ENCODE data around the gene UPF3A.

The UPF3A gene

DNA sequence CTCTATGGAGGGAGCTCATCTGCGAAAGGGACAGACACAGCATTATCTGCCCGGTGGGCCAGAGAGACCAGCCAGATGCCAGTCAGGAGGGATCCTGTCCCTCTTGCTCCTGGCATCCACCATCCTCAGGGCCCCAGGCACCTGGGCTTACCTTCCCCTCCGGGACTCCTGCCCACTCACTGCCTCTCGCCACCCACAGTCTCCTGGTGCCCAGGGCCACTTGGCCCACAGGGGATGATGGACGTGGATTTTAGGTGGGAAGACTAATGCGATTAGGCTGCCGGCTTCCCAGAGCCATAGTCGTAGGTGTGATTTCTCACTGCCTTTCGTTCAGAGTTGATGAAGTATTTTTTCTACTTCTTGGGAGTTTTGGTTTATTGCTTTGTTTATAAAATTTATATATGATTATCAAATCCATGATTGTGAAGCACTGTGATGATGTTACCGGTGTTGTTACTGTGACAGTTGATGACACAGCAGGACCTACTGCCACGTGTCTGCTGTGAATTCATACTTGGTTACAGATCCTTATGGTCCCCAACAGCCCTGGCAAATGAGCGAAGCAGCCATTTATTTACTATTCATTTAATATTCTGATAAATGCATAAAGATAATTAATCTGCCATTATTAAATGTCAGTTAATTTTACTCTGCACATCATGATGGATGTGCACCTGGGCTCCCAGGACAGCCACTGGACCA is 18.4 kb downstream of the UPF3A start:
- H3K36me3 ChIP-seq (ENCODE audit: control insufficient read depth in 1 of 2, insufficient read depth in 2 of 2, low read length in 2 of 2): peaks cover 30 to 64% of the 10 kb centered on the region in 2 donors
- H3K4me3 ChIP-seq (ENCODE audit: low read depth in 1 of 2, low read length in 2 of 2): no peak overlapping the region
- H3K27me3 ChIP-seq (ENCODE audit: control insufficient read depth in 1 of 2, insufficient read depth in 2 of 2, low read length in 2 of 2): no peaks in the 10 kb centered on the region
- H3K9me3 ChIP-seq (ENCODE audit: control insufficient read depth in 1 of 2, low read length in 2 of 2): no peaks in the 10 kb centered on the region
- H3K9ac ChIP-seq (ENCODE audit: low read depth in 1 of 2, low read length in 2 of 2): no peak overlapping the region
- no peak overlapping the region for H3K27ac ChIP-seq (ENCODE audit: low read depth, low read length)
- no peaks in the 10 kb centered on the region for H3K4me1 ChIP-seq (ENCODE audit: control insufficient read depth in 1 of 2, insufficient read depth in 2 of 2, low read length in 2 of 2)

DNA sequence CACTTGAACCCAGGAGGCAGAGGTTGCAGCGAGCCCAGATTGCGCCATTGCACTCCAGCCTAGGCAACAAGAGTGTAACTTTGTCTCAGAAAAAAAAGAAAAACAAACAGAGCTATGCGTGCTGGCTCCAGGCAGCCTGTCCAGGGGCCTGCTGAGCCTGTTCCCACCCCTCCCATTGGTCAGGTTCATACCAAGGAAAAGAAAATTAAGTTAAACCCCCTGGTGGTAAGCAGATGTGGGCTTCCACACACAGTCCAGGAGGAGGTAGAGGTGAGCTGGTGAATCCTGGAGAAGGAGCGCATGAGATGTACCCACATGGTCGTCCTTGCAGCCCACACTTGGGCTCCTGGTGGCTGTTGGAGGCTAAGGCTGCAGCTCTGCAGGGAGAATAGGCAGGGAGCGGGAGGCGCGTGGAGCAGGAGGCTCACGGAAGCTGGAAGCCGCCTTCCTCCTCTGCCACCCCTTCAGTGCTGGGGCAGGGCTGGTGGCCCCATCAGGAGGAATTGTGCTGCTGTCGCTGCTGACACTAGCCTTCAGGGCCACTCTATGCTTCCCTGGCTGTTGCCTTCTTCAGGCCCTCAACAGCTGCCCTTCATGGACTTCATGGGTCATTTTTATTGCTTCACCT is 22.4 kb downstream of the UPF3A start:
- H3K9ac ChIP-seq (ENCODE audit: low read depth in 1 of 2, low read length in 2 of 2): no peak overlapping the region
- no peak overlapping the region for H3K27ac ChIP-seq (ENCODE audit: low read depth, low read length)
- no peaks in the 10 kb centered on the region for H3K4me1 ChIP-seq (ENCODE audit: control insufficient read depth in 1 of 2, insufficient read depth in 2 of 2, low read length in 2 of 2)
- peaks cover 24 to 57% of the 10 kb centered on the region in 2 donors for H3K36me3 ChIP-seq (ENCODE audit: control insufficient read depth in 1 of 2, insufficient read depth in 2 of 2, low read length in 2 of 2)
- no peaks in the 10 kb centered on the region for H3K9me3 ChIP-seq (ENCODE audit: control insufficient read depth in 1 of 2, low read length in 2 of 2)
- no peaks in the 10 kb centered on the region for H3K27me3 ChIP-seq (ENCODE audit: control insufficient read depth in 1 of 2, insufficient read depth in 2 of 2, low read length in 2 of 2)
- H3K4me3 ChIP-seq (ENCODE audit: low read depth in 1 of 2, low read length in 2 of 2): no peak overlapping the region

DNA sequence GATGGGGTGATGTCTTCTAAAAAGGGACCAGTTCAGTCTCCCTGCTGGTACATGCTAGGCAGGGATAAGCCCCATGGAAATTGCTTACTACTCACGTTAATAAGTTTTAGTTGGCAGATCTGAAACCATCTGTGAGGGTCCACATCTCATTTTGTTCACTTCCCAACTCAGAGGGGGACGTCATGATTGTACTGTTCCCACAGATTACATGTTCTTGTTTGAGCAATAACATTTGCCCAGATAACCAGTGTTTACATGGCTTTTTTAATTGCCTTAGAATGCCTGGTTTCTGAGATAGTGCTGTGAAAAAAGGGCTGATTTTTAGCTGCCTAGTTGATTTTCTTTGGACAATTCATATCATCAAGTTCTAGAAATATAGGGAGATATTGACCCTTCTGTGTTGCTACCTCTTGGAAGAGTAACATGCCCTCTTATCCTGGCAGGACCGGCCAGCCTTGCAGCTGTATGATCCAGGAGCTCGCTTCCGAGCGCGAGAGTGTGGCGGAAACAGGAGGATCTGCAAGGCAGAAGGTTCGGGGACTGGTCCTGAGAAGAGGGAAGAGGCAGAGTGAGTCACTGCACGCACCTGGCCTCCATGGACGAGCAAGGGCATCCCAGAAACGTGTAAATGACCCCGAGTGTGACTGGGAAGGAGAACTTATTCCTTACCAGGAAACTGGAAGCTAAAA is 23.1 kb downstream of the UPF3A start:
- peaks cover 18 to 51% of the 10 kb centered on the region in 2 donors for H3K36me3 ChIP-seq (ENCODE audit: control insufficient read depth in 1 of 2, insufficient read depth in 2 of 2, low read length in 2 of 2)
- H3K27me3 ChIP-seq (ENCODE audit: control insufficient read depth in 1 of 2, insufficient read depth in 2 of 2, low read length in 2 of 2): no peaks in the 10 kb centered on the region
- no peak overlapping the region for H3K4me3 ChIP-seq (ENCODE audit: low read depth in 1 of 2, low read length in 2 of 2)

DNA sequence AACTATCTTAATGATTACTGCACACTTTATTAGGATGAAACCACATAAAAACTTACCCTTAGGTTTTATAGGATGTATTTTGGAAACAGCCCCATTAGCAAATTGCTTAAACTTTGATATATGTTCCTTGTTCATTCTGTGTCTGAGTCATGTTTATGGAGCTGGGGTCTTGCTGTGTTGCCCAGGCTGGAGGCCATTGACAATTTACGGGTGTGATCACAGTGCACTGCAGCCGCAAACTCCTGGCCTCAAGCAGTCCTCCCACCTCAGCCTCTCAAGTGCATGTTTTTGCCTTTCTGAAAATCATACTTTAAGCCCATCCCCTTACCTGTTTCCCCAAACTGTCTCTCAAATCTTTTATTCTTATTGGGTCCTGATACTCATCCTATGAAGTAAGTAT is 27.7 kb downstream of the UPF3A start:
- Histone ChIP-seq H3K27ac (ENCODE audit: low read depth, low read length) (no peak overlapping the region), H3K4me1 (ENCODE audit: control insufficient read depth in 1 of 2, insufficient read depth in 2 of 2, low read length in 2 of 2) (peaks cover 8 to 11% of the 10 kb centered on the region in 2 donors), H3K9me3 (ENCODE audit: control insufficient read depth in 1 of 2, low read length in 2 of 2) (no peaks in the 10 kb centered on the region), H3K4me3 (ENCODE audit: low read depth in 1 of 2, low read length in 2 of 2) (no peak overlapping the region), H3K27me3 (ENCODE audit: control insufficient read depth in 1 of 2, insufficient read depth in 2 of 2, low read length in 2 of 2) (no peaks in the 10 kb centered on the region), H3K9ac (ENCODE audit: low read depth in 1 of 2, low read length in 2 of 2) (no peak overlapping the region), H3K36me3 (ENCODE audit: control insufficient read depth in 1 of 2, insufficient read depth in 2 of 2, low read length in 2 of 2) (peaks cover 4 to 20% of the 10 kb centered on the region in 2 donors)

More for the DNA sequence above, 23.1 kb downstream of the UPF3A start:
- Histone ChIP-seq H3K9me3 (ENCODE audit: control insufficient read depth in 1 of 2, low read length in 2 of 2) (no peaks in the 10 kb centered on the region), H3K9ac (ENCODE audit: low read depth in 1 of 2, low read length in 2 of 2) (no peak overlapping the region), H3K27ac (ENCODE audit: low read depth, low read length) (no peak overlapping the region), H3K4me1 (ENCODE audit: control insufficient read depth in 1 of 2, insufficient read depth in 2 of 2, low read length in 2 of 2) (peaks cover 0 to under 1% of the 10 kb centered on the region in 2 donors)

DNA sequence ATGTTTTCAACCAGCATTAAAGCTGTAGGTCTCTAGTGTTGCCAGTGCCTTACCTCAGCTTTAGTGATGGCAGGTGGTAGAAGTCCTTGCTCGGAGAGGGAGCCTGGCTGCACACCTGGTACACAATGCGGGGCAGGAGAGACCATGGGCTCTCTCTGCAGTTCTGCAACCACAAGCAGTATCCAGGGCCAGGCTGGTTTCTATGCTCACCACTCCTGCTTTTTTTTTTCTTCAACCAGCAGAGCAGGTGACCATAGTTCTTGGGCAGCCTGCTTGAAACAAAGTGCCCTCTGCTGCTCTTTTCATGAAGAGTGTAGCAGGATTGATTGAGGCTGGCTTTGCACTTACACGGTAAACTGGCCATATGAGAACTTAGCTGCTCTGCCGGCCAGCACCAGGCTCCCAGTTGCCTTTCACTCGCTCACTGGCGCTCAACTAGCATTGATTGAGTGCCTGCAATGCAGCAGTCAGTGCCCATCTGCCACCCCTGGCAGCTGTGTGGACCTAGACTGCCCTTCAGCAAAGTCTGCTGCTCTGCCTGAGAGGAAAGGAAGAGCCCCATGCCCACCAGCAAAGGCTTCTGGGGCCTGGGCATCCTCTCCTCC is 28.5 kb downstream of the UPF3A start:
- Histone ChIP-seq H3K4me3 (ENCODE audit: low read depth in 1 of 2, low read length in 2 of 2) (no peak overlapping the region), H3K9ac (ENCODE audit: low read depth in 1 of 2, low read length in 2 of 2) (no peak overlapping the region), H3K27me3 (ENCODE audit: control insufficient read depth in 1 of 2, insufficient read depth in 2 of 2, low read length in 2 of 2) (no peaks in the 10 kb centered on the region), H3K27ac (ENCODE audit: low read depth, low read length) (no peak overlapping the region), H3K4me1 (ENCODE audit: control insufficient read depth in 1 of 2, insufficient read depth in 2 of 2, low read length in 2 of 2) (peaks cover 8 to 12% of the 10 kb centered on the region in 2 donors), H3K9me3 (ENCODE audit: control insufficient read depth in 1 of 2, low read length in 2 of 2) (no peaks in the 10 kb centered on the region), H3K36me3 (ENCODE audit: control insufficient read depth in 1 of 2, insufficient read depth in 2 of 2, low read length in 2 of 2) (peaks cover 0 to 12% of the 10 kb centered on the region in 2 donors)

DNA sequence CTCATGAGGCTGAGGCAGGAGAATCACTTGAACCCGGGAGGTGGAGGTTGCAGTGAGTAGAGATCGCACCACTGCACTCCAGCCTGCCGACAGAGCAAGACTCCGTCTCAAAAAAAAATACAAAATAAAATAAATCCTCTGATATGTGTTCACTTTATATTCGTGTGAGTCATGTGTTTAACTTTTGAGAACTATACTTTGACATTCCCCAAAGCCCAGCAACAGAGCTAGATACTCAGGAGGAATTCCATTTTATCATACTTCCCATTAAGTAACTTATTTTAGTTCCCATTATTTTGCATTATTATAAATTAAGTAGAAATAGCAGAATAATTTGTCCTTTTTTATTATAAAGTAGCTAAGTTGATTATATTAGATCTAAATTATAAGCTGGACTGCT is 29.6 kb downstream of the UPF3A start:
- H3K4me3 ChIP-seq (ENCODE audit: low read depth in 1 of 2, low read length in 2 of 2): no peak overlapping the region
- no peaks in the 10 kb centered on the region for H3K9me3 ChIP-seq (ENCODE audit: control insufficient read depth in 1 of 2, low read length in 2 of 2)
- no peak overlapping the region for H3K9ac ChIP-seq (ENCODE audit: low read depth in 1 of 2, low read length in 2 of 2)
- peaks cover 0 to 9% of the 10 kb centered on the region in 2 donors for H3K36me3 ChIP-seq (ENCODE audit: control insufficient read depth in 1 of 2, insufficient read depth in 2 of 2, low read length in 2 of 2)
- peaks cover 16 to 18% of the 10 kb centered on the region in 2 donors for H3K4me1 ChIP-seq (ENCODE audit: control insufficient read depth in 1 of 2, insufficient read depth in 2 of 2, low read length in 2 of 2)
- no peaks in the 10 kb centered on the region for H3K27me3 ChIP-seq (ENCODE audit: control insufficient read depth in 1 of 2, insufficient read depth in 2 of 2, low read length in 2 of 2)
- no peak overlapping the region for H3K27ac ChIP-seq (ENCODE audit: low read depth, low read length)

DNA sequence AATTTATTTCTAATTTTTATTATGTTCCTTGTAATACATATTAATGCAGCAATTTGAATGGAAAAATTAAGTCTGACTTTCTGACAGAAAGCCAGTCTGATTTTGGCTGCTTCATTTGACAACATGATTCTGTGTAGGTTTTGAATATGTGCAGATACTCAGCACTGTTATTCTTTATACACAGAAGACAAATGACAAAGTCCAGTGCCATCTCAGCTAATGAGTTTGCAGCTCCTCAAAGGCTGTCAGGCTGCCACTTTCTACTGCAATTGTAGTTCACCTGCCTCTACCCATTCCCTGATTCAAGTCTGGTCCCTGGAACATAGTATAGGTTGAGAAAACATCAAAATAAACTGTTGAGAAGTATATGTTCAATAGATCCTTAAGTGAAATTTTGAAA is 30.0 kb downstream of the UPF3A start:
- Histone ChIP-seq H3K36me3 (ENCODE audit: control insufficient read depth in 1 of 2, insufficient read depth in 2 of 2, low read length in 2 of 2) (peaks cover 0 to 6% of the 10 kb centered on the region in 2 donors), H3K4me1 (ENCODE audit: control insufficient read depth in 1 of 2, insufficient read depth in 2 of 2, low read length in 2 of 2) (peaks cover 16 to 18% of the 10 kb centered on the region in 2 donors), H3K9ac (ENCODE audit: low read depth in 1 of 2, low read length in 2 of 2) (no peak overlapping the region), H3K27me3 (ENCODE audit: control insufficient read depth in 1 of 2, insufficient read depth in 2 of 2, low read length in 2 of 2) (no peaks in the 10 kb centered on the region), H3K27ac (ENCODE audit: low read depth, low read length) (no peak overlapping the region), H3K9me3 (ENCODE audit: control insufficient read depth in 1 of 2, low read length in 2 of 2) (no peaks in the 10 kb centered on the region), H3K4me3 (ENCODE audit: low read depth in 1 of 2, low read length in 2 of 2) (no peak overlapping the region)

DNA sequence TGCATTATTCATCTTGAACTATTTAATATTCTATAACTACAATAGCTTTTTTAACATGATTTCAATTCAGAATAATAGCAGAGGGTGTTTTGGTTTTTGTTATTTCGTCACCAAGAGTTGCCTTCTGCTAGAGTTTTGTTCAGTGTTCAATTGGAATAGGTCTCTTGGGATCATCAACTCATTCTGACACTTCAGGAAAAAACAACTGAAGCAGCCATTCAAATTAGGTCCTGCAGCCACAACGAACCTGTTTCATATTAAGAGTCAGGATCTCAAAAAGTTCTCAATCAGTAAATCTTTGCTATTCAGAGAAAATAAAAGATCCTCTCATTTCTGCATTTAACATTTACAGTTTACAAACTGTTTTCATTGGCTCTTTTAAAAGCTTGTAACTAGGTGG is 30.5 kb downstream of the UPF3A start:
- no peak overlapping the region for H3K27ac ChIP-seq (ENCODE audit: low read depth, low read length)
- H3K4me1 ChIP-seq (ENCODE audit: control insufficient read depth in 1 of 2, insufficient read depth in 2 of 2, low read length in 2 of 2): peaks cover 16 to 18% of the 10 kb centered on the region in 2 donors
- no peaks in the 10 kb centered on the region for H3K27me3 ChIP-seq (ENCODE audit: control insufficient read depth in 1 of 2, insufficient read depth in 2 of 2, low read length in 2 of 2)
- H3K9ac ChIP-seq (ENCODE audit: low read depth in 1 of 2, low read length in 2 of 2): no peak overlapping the region
- no peak overlapping the region for H3K4me3 ChIP-seq (ENCODE audit: low read depth in 1 of 2, low read length in 2 of 2)
- no peaks in the 10 kb centered on the region for H3K9me3 ChIP-seq (ENCODE audit: control insufficient read depth in 1 of 2, low read length in 2 of 2)
- H3K36me3 ChIP-seq (ENCODE audit: control insufficient read depth in 1 of 2, insufficient read depth in 2 of 2, low read length in 2 of 2): peaks cover 0 to 1% of the 10 kb centered on the region in 2 donors

DNA sequence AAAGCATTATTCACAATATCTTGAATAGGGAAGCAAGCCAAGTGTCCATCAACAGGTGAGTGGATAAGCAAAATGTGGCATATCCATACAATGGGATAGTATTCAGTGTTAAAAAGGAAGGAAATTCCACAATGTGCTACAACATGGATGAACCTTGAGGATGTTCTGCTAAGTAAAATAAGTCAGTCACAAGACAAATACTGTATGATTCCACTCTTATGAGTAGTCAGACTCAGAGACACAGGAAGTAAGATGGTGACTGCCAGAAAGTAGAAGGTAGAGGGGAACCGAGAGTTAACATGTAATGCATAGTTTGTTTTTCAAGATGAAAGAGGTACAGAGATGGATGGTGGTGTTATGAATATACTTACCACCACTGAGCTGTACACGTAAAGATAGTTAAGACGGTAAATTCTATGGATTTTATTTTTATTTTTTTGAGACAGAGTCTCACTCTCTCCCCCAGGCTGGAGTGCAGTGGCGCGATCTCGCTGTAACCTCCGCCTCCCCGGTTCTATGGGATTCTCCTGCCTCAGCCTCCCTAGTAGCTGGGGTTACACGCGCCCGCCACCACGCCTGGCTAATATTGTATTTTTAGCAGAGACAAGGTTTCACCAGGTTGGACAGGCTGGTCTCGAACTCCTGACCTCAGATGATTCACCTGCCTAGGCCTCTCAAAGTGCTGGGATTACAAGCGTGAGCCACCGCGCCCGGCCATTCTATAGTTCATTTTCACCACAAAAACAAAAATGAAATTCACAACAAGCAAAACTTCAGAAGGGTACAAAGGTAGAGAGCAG is 31.9 kb downstream of the UPF3A start:
- Histone ChIP-seq H3K36me3 (ENCODE audit: control insufficient read depth in 1 of 2, insufficient read depth in 2 of 2, low read length in 2 of 2) (no peaks in the 10 kb centered on the region), H3K4me3 (ENCODE audit: low read depth in 1 of 2, low read length in 2 of 2) (peak overlapping the region; percentile 78 to 79), H3K4me1 (ENCODE audit: control insufficient read depth in 1 of 2, insufficient read depth in 2 of 2, low read length in 2 of 2) (peaks cover 16 to 22% of the 10 kb centered on the region in 2 donors), H3K9ac (ENCODE audit: low read depth in 1 of 2, low read length in 2 of 2) (peak overlapping the region; percentile 65 to 73), H3K27ac (ENCODE audit: low read depth, low read length) (peak overlapping the region; percentile 80), H3K9me3 (ENCODE audit: control insufficient read depth in 1 of 2, low read length in 2 of 2) (no peaks in the 10 kb centered on the region), H3K27me3 (ENCODE audit: control insufficient read depth in 1 of 2, insufficient read depth in 2 of 2, low read length in 2 of 2) (no peaks in the 10 kb centered on the region)
